Sigmoid colon (tissue), 7 donors: ENCODE measurements around the gene TCFL5. TPM values are rescaled to one million over a fixed set of nuclear protein-coding genes. Genes with fewer than 3 reads are reported as not detected.

Source experiments
- DNase-seq: peaks from one replicate; pipeline ENCODE4 v3.0.0-alpha.2; 2019
- H3K27ac ChIP-seq, 4 donors: fragments of 200-600 bp; sonication (generic); one replicate each; pipeline ENCODE4 v1.5.1; 2016 to 2019; ENCODE audit warnings: mild to moderate bottlenecking in 1 of 4
- H3K27me3 ChIP-seq, 3 donors: fragments of 200-600 bp; sonication (generic); one replicate each; pipeline ENCODE4 v1.5.1; 2019; ENCODE audit warnings: mild to moderate bottlenecking in 1 of 3
- H3K36me3 ChIP-seq, 4 donors: fragments of 200-600 bp; sonication (generic); one replicate each; pipeline ENCODE4 v1.5.1; 2016 to 2019
- H3K4me1 ChIP-seq, 4 donors: fragments of 200-600 bp; sonication (generic); one replicate each; pipeline ENCODE4 v1.5.1; 2017 to 2019
- H3K4me3 ChIP-seq, 4 donors: fragments of 200-600 bp; sonication (generic); one replicate each; pipeline ENCODE4 v1.5.1; 2017 to 2019; ENCODE audit warnings: mild to moderate bottlenecking in 2 of 4, moderate library complexity in 1 of 4
- H3K9me3 ChIP-seq, 4 donors: fragments of 200-600 bp in 3 of 4; sonication (generic) in 3 of 4; one replicate each; pipeline versions ENCODE4 v1.5.1 to v1.6.1; 2013 to 2019
- CTCF ChIP-seq, 4 experiments: fragments of 450-650 bp in 3 of 4; fragments of 200-600 bp in 1 of 4; IDR thresholded peaks; one replicate each; pipeline ENCODE4 v1.5.1; 2016 to 2019; ENCODE audit warnings: antibody characterized with exemption in 4 of 4, mild to moderate bottlenecking in 3 of 4, moderate library complexity in 2 of 4
- EP300 ChIP-seq, 4 donors: sonication (generic); formaldehyde crosslinking; IDR thresholded peaks; one replicate each; pipeline ENCODE4 v1.6.1; 2017; ENCODE audit warnings: antibody characterized with exemption in 4 of 4
- POLR2A ChIP-seq, 2 donors: fragments of 450-650 bp; IDR thresholded peaks; one replicate each; pipeline ENCODE4 v1.6.1; 2016; ENCODE audit warnings: antibody characterized with exemption in 2 of 2, mild to moderate bottlenecking in 2 of 2, moderate library complexity in 2 of 2
- POLR2AphosphoS5 ChIP-seq, 4 donors: sonication (generic); formaldehyde crosslinking; IDR thresholded peaks; one replicate each; pipeline ENCODE4 v1.6.1; 2017; ENCODE audit warnings: antibody characterized with exemption in 4 of 4
- WGBS, 2 donors: extraction: QIAGEN DNeasy Blood & Tissue Kit; methylation state at CpG; one replicate each; pipeline ENCODE4 v1.1.7; 2013; 5-methylcytosine and 5-hydroxymethylcytosine counted together
- intact Hi-C: fragments of 100-400 bp; cut with DNase I; formaldehyde crosslinking; loops from one replicate; pipeline ENCODE4 v1.15.1; 2023
- polyA plus RNA-seq, 3 donors: library from polyadenylated mRNA; stranded (reverse); fragments of 200-250 nt; gene quantifications; one replicate each; pipeline ENCODE4 v1.2.3, GENCODE V29; 2013
- total RNA-seq, 4 donors: library from RNA; depleted of rRNA; stranded (reverse); fragments of >200 nt; gene quantifications; one replicate each; pipeline ENCODE4 v1.1.0, GENCODE V29; 2016
- donor health status: healthy with polysubstance abuse.
- donor health status: Bipolar disorder and iron deficiency.
- donor health status: healthy.

TCFL5 gene
- total and polyA plus RNA-seq, 7 donors = 2.3 to 16.9 (median 8.1) TPM

GRCh38 chr20:62907384-62908317 is 46.0 kb upstream of the TCFL5 start:
- TF ChIP-seq POLR2A (IDR thresholded peaks at IDR 0.05) (no peak), CTCF (IDR thresholded peaks at IDR 0.05) (peak in 2 of 4 experiments; percentile 8 to 44)
- Histone ChIP-seq H3K36me3 (peaks cover 45 to 97% (median 89%) of the 10 kb centered on the region in 4 donors), H3K4me3 (no peak overlapping the region), H3K27me3 (no peaks in the 10 kb centered on the region), H3K9me3 (no peaks in the 10 kb centered on the region), H3K27ac (no peak overlapping the region), H3K4me1 (peaks cover 0 to 4% (median under 1%) of the 10 kb centered on the region in 4 donors)
- intact Hi-C loops = no loop called here
- WGBS, 2 donors = 73% methylated on average over 16 of the region's 16 CpGs
- no peak for DNase-seq

- WGBS, 2 donors = 89 to 91% methylated on average over 30 to 31 of the region's 31 CpGs
- Histone ChIP-seq H3K4me3 (no peak overlapping the region), H3K4me1 (peaks cover 0 to 4% (median 0%) of the 10 kb centered on the region in 4 donors), H3K27me3 (no peaks in the 10 kb centered on the region), H3K9me3 (no peaks in the 10 kb centered on the region), H3K36me3 (peaks cover 45 to 99% (median 85%) of the 10 kb centered on the region in 4 donors), H3K27ac (no peak overlapping the region)
- no peak for DNase-seq
- intact Hi-C loops = no loop called here
- TF ChIP-seq CTCF (IDR thresholded peaks at IDR 0.05) (no peak), POLR2A (IDR thresholded peaks at IDR 0.05) (no peak), EP300 (IDR thresholded peaks at IDR 0.05) (no peak), POLR2AphosphoS5 (IDR thresholded peaks at IDR 0.05) (no peak)
Measured at GRCh38 chr20:62906647-62907375, 45.2 kb upstream of the TCFL5 start.

- H3K4me3 ChIP-seq = no peak overlapping the region
- TF ChIP-seq POLR2A (IDR thresholded peaks at IDR 0.05) (no peak), EP300 (IDR thresholded peaks at IDR 0.05) (no peak), POLR2AphosphoS5 (IDR thresholded peaks at IDR 0.05) (no peak), CTCF (IDR thresholded peaks at IDR 0.05) (no peak)
- intact Hi-C loops = no loop called here
- H3K36me3 ChIP-seq = peaks cover 44 to 99% (median 80%) of the 10 kb centered on the region in 4 donors
- WGBS, 2 donors = 94 to 96% methylated on average over 16 of the region's 16 CpGs
- H3K9me3 ChIP-seq = no peaks in the 10 kb centered on the region
- no peak overlapping the region for H3K27ac ChIP-seq
- no peak for DNase-seq
- H3K27me3 ChIP-seq = no peaks in the 10 kb centered on the region
- peaks cover 0 to 4% (median 0%) of the 10 kb centered on the region in 4 donors for H3K4me1 ChIP-seq
Measured at GRCh38 chr20:62906209-62906608, 44.6 kb upstream of the TCFL5 start.

- intact Hi-C loops = no loop called here
- WGBS, 2 donors = 92 to 93% methylated on average over 17 of the region's 17 CpGs
- Histone ChIP-seq H3K9me3 (no peaks in the 10 kb centered on the region), H3K4me3 (no peak overlapping the region), H3K27ac (no peak overlapping the region), H3K36me3 (peaks cover 38 to 98% (median 74%) of the 10 kb centered on the region in 4 donors), H3K4me1 (peaks cover 0 to 7% (median 2%) of the 10 kb centered on the region in 4 donors), H3K27me3 (no peaks in the 10 kb centered on the region)
- no peak for TF ChIP-seq EP300 (IDR thresholded peaks at IDR 0.05)
- TF ChIP-seq POLR2AphosphoS5 (IDR thresholded peaks at IDR 0.05) = no peak
- no peak for TF ChIP-seq POLR2A (IDR thresholded peaks at IDR 0.05)
- TF ChIP-seq CTCF (IDR thresholded peaks at IDR 0.05) = no peak
- DNase-seq = no peak
Measured at GRCh38 chr20:62905536-62906117, 44.0 kb upstream of the TCFL5 start.
